SKM-1 (cell line): ENCODE data around the gene CD8B.

Source experiments
- DNase-seq: peaks from one replicate; lab custom pipeline; 2025; ENCODE audit not compliant: unreplicated experiment; lab: John Stamatoyannopoulos, UW

The CD8B gene

DNA sequence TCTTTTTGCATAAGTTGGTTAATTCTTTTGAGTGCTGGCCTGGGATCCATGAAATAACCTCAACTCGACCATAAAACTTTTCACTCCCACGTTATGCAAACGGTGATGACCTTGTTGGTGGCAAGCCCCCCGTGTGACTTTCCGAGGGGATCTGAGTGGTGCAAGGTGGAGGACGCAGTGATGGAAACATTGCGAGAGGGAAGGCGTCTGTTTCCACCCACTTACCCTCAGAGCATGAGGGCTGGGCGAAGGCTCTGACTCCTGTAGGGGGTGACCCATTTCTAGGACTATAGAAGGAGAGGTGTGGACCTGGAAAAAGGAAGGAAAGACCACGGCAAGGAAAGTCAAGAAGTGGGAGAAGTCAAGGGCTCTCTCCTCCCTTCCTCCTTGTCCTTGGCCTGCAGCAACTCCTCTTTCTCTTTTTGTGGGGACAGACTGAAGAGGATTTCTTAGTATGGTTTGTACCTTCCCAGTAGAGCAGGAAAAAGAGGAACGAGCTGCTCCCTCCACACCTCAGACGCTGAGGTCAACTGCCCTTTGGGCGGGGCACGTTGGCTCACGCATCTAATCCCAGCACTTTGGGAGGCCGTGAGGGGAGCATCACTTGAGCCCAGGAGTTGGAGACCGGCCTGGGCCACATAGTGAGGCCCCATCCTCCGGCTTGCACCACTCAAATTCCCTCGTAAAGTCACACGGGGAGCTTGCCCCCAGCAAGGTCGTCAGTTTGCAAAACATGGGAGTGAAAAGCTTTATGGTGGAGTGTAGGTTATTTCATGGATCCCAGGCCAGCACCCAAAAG, 55.4 kb downstream of the CD8B start:
- DNase-seq, result no peak

DNA sequence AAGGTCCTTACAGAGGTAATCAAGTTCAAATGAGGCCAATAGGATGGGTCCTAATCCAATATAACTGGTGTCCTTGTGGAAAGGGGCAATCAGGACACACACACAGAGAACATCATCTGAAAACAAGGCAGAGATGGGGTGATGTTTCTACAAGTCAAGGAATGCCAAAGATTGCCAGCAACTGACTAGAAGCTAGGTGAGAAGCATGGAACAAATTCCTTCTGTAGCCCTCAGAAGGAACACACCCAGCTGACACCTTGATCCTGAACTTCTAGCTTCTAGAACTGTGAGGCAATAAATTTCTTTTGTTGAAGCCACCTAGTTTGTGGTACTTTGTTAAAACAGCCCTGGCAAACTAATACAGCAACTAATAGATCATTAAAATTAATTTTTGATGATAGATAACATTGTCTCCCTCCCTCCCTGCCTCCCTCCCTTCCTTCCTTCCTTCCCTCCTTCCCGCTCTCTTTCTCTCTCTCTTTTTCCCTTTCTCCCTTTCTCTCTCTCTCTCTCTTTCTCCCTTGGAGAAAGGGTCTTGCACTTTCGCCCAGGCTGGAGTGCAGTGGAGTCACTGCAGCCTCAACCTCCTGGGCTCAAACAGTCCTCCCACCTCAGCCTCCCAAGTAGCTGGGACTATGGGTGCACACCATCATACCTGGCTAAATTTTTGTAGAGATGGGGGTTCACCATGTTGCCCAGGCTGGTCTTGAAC, 60.7 kb downstream of the CD8B start:
- no peak for DNase-seq

DNA sequence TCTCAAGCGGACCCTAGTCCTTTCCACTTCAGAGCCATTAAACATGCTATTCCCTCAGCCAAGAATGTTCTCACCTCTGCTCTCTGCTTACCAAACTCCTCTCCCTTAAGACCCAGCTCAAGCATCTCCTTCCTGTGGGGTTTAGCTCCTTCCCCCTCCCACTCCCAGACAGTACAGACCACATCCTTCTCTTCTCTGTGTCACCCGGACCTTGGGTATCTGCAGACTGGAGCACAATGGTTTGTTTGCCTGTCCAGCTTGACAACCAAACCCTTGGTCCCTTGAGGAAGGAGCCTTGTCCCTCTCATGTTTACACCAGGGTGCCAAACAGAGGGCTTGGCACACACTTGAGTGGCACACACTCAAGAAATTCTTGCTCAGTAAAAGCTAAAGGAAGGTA, 66.8 kb downstream of the CD8B start:
- no peak for DNase-seq

DNA sequence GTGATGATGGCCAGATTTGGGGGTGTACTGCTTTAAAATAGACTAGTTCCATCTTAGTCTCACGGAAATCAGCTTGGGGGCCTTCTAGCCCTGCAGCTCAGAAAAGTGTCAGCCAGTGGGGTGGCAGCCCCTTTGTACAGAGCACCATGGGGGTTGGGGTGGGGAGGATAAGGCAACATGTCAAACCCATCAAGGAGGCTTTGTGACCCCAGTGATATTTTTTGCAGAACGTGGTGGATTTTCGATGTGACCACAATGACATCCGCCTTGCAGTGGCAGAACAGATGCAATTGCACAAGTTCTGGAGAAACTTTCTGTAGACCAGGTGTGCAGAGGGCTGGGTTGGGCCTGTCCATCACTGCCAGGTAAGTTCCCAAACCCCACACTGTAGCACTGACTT, 67.9 kb downstream of the CD8B start:
- no peak for DNase-seq

- no peak for DNase-seq
These were observed 70.1 kb downstream of the CD8B start for GRCh38 chr2:86791573-86791972.

DNA sequence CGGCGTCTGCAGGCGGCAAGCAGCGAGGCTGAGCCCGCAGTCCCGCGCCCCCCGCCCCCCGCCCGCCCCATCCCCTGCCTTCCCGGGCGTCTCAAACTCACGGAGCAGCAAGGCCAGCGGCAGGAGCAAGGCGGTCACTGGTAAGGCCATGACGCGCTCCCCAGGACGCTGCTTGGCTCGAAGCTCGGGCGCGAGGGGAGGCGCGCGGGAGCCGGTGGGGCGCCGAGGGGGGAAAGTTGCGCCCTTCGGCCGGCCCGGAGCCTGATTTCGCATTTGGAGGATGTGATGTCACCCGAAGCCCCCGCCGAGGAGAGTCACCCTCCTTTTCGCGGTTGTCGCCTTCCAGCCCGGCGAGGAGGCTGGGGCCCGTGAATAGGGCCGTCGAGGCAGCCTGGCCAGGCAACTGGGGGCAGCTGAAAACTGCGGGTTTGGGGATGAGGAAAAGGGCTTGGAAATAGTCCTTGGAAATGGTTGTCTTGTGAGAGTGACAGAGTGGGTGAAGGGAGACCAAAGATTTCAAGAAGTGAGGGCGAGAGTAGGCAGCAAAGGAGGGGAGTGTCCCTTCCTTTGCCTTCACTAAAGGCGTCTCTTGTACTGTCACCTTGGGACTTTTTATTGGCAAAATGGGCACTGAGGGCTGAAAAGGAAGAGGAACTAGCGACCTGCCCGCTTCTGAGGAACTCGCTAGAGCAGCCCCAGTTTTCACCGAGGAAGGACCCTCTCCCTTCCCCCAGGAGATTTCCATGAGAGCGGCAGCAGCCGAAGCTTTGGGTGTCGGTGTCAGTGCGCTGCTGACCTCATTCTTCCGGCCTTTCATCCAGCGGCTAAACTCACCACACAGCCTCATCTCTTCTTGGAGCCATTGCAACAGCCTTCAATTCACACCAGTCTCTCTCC, 70.8 kb downstream of the CD8B start, which contains the start of gene CD8A:
Gene CD8A, minus strand, starts transcription at position 238 of the 897 bp plus-strand sequence. Its CDS starts 88 bp downstream, at position 150.
- no peak for DNase-seq

GRCh38 chr2:86790134-86790675, 71.5 kb downstream of the CD8B start:
- DNase-seq, result no peak

DNA sequence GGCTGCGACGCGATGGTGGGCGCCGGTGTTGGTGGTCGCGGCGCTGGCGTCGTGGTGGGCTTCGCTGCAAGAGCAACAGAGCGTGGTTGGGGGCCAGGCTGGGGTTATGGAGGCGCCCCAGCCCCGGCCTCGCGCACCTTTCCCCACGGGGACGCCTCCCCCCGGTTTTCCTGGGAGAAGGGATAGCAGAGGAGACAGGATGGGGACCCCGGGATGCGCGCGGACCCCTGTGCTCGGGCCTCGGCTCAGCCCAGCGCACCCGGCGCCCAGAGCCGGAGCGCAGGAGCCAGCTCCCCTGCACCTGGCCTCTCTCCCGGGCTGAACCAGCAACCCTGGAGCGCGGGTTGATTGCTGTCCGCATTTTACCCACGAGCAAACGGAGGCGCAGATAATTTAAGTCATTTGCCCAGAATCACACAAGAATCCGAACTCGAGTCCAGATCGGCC, 72.0 kb downstream of the CD8B start:
- no peak for DNase-seq

GRCh38 chr2:86788881-86789686, 72.6 kb downstream of the CD8B start:
- no peak for DNase-seq

DNA sequence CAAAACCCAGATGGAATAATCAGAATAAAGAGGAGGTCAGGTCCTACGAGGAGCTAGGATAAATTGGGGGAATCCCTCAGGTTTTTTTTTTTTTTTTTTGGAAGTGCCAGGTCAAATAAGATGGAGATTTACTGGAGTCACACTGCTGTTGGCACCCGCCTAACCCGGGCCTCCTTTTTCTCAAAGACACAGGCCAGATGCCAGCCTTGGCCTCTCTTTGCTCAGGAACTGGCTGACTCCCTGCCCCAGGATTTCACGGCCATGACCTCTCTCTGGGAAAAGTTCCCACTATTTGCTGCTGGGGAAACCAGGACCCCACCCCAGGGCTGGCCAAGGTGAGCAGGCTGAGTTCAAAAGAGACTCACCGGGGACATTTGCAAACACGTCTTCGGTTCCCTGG, 73.5 kb downstream of the CD8B start:
- DNase-seq, result no peak

- DNase-seq, result no peak
These were observed 74.0 kb downstream of the CD8B start for GRCh38 chr2:86787736-86788135.

GRCh38 chr2:86786001-86786536, 75.6 kb downstream of the CD8B start:
- no peak for DNase-seq

GRCh38 chr2:86785456-86785855, 76.2 kb downstream of the CD8B start:
- no peak for DNase-seq

- no peak for DNase-seq
These were observed 77.9 kb downstream of the CD8B start for GRCh38 chr2:86783615-86784339.

GRCh38 chr2:86782748-86783147, 78.9 kb downstream of the CD8B start:
- no peak for DNase-seq

GRCh38 chr2:86781363-86781762, 80.3 kb downstream of the CD8B start:
- no peak for DNase-seq

- no peak for DNase-seq
These were observed 81.7 kb downstream of the CD8B start for GRCh38 chr2:86779971-86780370.

- no peak for DNase-seq
These were observed 82.7 kb downstream of the CD8B start for GRCh38 chr2:86778957-86779356.

GRCh38 chr2:86776532-86776931, 85.2 kb downstream of the CD8B start:
- DNase-seq, result no peak
